ENCODE data around the gene CASK.
"Not testable (repeated sequence)": the region's sequence is repeated elsewhere in the genome, so short reads cannot be mapped to it uniquely, and the experiment has no call there.

CASK gene

GRCh38 chrX:41684940-41685339, 238.4 kb downstream of the CASK start:
- DNase-seq: no peak

- no peak for DNase-seq
Measured at GRCh38 chrX:41684138-41684537, 239.2 kb downstream of the CASK start.

GRCh38 chrX:41677183-41678060, 245.9 kb downstream of the CASK start:
- peak; percentile 37 to 48 for DNase-seq

- DNase-seq: not testable (repeated sequence)
Measured at GRCh38 chrX:41676361-41676760, 247.0 kb downstream of the CASK start.

DNA sequence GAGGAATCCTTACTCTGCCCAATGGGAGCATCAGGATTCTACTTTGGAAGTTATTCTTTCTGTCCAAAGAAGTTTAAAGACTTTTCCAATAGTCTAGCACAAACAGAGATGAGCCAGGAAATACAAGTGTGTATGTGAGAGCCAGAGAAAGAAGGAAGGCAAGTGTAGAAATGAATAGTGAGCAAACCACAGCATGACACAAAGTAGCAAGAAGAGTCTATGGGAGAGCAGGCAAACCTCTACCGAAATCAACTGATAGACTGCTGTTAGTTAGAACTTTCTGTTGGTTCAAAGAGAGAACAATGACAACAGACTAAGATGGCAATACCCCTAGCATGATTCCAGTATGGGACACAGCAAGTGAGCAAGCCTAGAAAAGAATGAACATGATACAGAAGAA, 250.7 kb downstream of the CASK start:
- DNase-seq: no peak

DNA sequence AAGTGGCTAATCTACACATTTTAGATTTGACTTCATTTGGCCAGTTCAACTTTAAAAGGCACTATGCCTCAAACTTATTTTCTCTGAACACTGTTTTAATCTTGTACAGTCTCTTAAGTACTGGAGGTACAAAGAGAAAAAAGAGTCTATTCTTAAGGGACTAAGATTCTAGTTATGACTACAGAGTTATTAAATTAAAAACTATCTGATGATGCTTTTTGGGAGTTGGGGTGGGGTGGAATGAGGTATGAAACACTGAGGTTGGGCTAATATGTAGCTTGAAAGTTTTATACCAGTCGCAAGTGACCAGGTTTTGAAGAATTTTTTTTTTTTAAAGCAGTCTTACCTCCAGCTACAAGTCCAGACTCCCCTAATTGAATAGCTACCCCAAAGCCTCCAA, 252.3 kb downstream of the CASK start:
- DNase-seq: no peak

DNA sequence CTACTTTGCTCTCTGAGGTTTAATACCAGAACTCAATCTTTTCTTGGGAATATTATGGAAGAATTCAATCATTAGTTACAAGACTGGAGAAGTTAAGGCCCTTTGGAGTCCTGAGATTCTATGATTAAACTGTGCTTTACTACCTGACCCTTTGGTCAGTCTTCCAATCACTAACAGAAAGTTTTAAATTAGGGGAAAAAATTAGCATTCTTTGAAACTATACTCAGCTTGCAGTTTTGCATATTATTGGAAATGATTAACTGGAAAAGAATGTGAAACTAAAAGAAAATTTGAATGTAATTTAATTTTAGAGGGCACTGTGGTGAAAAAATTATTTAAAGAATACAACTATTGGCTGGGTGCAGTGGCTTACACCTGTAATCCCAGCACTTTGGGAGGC, 253.2 kb downstream of the CASK start:
- no peak for DNase-seq

GRCh38 chrX:41667631-41668030, 255.7 kb downstream of the CASK start:
- no peak for DNase-seq

- DNase-seq: peak in 1 of 2 donors; percentile 32
Measured at GRCh38 chrX:41666251-41666650, 257.1 kb downstream of the CASK start.

DNA sequence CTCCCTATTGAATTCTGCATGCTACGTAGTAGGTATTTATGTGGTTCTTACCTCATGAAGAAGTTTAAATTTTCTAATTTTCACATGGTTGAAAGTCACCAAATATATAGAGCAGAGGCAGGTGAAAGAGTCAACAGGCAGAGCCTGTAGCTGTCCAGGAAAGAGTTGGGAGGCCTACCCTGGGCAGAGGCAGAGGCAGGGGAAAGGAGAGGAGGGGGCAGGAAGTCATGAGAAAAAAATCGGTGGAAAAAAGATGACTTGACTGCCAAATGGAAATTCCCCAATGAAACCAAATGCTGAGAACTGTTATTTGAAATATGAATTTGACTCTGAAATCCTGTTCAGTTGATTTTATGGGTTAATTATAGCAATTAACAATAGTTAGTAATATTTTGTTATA, 257.7 kb downstream of the CASK start:
- DNase-seq: no peak

DNA sequence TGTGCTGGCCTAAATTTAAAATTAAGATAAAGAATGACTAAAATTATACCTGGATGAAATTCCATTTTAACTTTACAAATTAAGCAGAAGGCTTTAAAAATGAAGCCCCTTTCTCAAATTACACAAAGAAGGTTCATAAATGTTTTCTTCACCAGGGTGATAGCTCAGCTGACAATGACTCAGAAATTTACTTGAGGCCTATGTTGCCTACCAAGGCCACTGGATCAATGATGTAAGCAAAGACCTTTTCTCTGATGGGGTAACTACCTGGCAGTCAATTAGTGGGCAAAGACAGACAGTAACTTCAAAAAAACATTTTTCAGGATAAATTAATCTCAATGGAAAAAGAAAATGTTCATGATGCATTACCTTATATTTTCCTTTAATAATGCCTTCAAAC, 258.4 kb downstream of the CASK start:
- DNase-seq: no peak

GRCh38 chrX:41664375-41664901, 258.9 kb downstream of the CASK start:
- no peak for DNase-seq

DNA sequence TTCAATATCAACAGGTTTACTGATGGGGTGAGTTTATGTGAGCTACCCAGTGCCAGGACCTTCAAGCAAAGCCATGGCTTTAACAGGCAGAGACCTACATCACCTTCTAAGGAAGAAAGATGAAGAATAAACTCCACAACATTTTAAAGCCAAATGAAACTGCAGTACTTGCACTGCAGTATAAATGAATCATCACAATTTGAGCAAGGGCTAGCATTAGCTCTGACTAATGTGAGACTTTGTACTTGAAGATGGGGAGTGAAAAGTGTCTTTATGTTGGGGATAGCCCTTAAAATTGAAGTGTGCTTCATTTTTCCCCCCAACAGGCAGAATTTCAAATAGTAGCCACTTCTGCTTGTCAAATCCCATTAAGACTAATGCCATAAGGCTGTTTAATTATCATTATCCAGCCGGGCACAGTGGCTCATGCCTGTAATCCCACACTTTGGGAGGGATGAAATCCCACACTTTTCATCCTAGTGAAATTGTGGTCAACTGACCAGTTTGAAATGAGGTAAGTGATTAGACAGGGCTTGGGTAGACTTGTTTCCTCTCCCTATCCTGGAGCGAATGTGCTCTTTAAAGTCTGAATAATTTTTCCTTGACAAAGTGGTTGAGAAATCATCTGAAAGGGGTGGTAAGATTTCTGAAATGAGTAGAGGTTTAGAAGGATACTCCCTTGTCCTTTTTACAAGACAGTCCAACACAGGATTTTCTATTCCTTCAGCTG, 261.8 kb downstream of the CASK start:
- DNase-seq: no peak

DNA sequence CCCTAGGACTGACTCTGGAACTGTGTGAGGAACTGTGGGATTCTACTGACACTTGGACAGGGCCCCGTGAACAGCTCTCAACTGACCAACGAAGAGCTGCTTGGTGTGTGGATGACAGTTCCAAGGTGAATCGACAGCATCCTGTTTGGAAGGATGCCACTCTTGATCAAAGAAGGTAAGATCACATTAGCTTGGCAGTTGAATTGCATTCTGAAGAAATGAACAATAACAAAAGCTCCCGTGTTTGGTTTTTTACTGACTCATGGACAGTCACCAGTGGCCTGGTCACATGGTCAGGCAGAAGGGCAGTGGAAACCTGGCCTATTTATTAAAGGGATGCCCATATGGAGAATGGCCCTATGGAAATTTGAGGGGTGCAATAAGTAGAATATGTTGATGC, 267.7 kb downstream of the CASK start:
- DNase-seq: no peak

GRCh38 chrX:41655101-41655500, 268.3 kb downstream of the CASK start:
- no peak for DNase-seq

DNA sequence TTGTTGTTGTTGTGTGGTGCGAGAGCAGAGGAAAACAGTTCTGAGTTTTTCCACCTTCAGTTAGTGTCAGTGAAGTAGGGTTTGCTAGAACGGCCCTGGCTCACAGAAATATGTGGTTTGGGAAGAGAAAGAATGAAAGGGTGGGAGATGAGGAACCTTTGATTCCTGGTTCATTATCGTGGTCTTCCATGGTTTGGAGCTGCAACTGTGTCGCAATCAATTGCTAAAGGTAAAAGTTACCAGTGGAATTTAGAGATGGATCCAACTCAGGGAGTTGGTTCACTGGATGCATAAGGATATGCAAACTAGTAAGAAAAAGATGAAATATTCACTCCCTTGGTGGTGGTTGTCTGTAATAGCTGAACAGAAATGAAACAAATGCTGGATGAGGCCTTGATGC, 270.2 kb downstream of the CASK start:
- no peak for DNase-seq

- DNase-seq: not testable (repeated sequence)
Measured at GRCh38 chrX:41646201-41646600, 277.2 kb downstream of the CASK start.

DNA sequence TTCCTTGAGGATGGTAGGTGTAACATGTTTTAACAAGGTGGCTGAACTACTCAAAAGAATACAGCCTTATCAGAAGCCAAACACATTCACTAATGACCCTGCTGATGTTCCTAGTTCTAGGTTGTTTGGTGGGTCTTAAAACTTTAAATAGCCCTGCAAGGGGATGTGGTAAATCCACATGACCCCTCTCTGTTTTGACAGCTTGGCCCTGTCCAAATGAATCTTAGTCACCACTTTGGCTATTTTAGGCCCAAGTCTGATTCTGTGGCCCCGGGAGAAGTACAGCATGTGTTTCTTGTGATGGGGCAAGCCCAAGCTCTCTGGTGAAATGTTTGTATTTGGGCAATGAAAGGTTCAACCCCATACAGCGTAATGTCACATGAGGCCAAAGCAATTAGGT, 289.1 kb downstream of the CASK start:
- DNase-seq: peak; percentile 84 to 91

DNA sequence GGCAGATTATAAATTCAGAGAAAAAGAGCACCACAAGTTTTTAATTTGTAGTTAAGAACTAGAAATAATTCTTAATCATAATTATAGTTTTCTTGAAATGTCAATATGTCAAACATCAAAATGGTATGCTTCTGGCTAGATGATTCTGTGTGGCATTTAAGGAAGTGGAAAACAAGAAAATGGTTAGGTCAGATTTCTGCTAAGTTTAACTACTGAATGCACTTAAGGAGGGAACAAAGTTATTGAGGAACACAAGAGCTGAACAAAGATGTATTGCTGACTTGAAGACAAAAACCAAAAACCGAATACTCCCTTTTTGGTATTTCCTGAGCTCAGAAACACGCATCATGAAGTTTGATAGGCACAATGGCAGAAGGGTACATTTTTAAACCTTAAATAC, 293.3 kb downstream of the CASK start:
- DNase-seq: peak; percentile 28 to 53

DNA sequence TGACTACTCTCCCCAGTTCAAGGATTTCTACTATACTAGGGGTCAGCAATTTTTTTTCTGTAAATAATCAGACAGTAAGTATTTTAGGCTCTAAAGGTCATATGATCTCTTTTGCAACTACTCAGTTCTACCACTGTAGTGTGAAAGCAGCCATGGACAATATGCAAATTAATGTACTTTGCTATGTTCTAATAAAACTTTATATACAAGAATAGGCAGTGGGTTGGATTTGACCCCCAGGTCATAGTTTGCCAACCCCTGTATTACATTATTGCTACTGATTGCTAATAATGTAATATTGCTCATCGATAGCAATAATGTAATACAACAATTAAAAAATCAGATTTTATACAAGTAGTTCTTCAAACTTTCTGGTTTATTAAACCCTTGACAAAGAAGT, 293.8 kb downstream of the CASK start:
- DNase-seq: no peak

DNA sequence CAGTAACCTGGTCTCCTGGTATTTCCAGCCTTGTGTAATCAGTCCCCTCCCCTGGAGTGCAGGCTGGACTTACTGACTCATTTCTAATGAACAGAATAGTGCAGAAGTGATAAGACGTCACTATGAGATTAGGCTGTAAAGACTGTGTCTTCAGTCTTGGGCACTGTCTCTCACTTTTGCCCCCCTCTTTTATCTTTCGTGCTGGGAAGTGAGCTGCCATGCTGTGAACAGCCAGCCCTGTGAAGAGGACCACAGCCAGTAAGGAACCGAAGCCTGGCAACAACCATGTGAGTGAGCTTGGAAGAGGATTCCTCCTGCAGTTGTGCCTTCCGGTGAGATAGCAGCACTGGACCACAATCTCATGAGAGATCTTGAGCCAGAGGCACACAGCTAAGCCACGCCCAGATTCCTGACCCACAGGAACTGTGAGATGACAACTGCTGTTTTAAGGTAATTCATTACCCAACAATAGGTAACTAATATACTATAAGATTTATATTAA, 302.1 kb downstream of the CASK start:
- no peak for DNase-seq

DNA sequence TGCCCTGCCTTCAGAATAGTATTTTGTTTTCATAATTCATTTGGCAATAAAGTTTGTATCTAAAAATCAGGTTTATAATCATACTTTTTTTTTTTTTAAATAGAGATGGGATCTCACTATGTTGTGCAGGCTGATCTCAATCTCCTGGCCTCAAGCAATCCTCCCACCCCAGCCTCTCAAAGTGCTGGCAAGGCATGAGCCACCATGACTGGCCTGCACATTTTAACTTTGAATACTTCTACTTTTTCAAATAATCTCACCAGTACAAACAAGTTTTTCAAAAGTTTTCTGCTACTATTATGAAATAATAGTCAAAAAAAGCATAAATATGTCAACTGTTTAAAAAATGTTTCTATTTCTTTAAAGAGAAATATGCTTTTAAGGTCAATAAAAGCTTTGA, 304.1 kb downstream of the CASK start:
- no peak for DNase-seq

GRCh38 chrX:41616935-41617334, 306.4 kb downstream of the CASK start:
- DNase-seq: no peak

DNA sequence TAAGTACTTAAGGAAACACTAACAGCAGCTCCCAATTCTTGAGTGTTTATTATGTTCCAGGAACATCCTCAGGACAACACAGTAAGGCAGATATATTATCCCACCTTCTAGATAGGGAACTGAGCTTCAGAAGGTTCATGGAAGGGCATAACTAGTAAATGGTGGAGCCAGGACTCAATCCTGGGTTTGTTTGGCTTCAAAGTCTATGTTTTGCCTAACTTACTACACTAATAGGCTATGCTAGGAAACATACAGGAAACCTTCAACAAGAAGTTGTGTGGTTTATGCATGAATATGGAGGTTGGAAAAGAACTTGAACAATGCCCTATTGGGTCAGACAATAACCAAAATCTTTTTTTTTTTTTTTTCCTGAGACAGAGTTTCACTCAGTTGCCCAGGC, 307.1 kb downstream of the CASK start:
- DNase-seq: no peak

All from inflammatory macrophage (primary cell).